ENCODE data around the gene DHRS4L2.

- TF ChIP-seq CTCF (conservative IDR thresholded peaks at IDR 0.05): peak; percentile 81
- TF ChIP-seq ZFX (IDR thresholded peaks at IDR 0.05): peak; percentile 80
Measured at GRCh38 chr14:23953464-23954278, 35.1 kb upstream of the DHRS4L2 start, which contains the start of gene DHRS4.
